Right lobe of liver (tissue), 6 donors: ENCODE results near the gene SPEF2. TPM values are rescaled to one million over a fixed set of nuclear protein-coding genes. Genes with fewer than 3 reads are reported as not detected.
A peak's percentile ranks its signal among the peaks of the same experiment; 100 is the strongest.

Experiments
- ATAC-seq, 4 donors: fragments of 200-7000 bp; cut with Tn5 transposase; one replicate each; pipeline ENCODE4 v1.9.1; 2020; ENCODE audit warnings: mild to moderate bottlenecking in 4 of 4, moderate library complexity in 4 of 4
- DNase-seq, 3 donors: peaks; one replicate each; pipeline ENCODE4 v3.0.0-alpha.2; 2020
- H3K27ac ChIP-seq, 3 donors: fragments of 200-600 bp; one replicate each; pipeline ENCODE4 v1.8.0; 2022
- H3K27me3 ChIP-seq, 2 donors: fragments of 200-600 bp; one replicate each; pipeline ENCODE4 v1.8.0; 2022
- H3K36me3 ChIP-seq, 4 donors: fragments of 200-600 bp; sonication (generic) in 1 of 4; one replicate each; pipeline versions ENCODE4 v1.5.1 to v1.8.0; 2017 to 2022; ENCODE audit warnings: control low read depth in 1 of 4
- H3K4me1 ChIP-seq, 4 donors: fragments of 200-600 bp; sonication (generic) in 1 of 4; one replicate each; pipeline versions ENCODE4 v1.5.1 to v1.8.0; 2017 to 2022; ENCODE audit warnings: control low read depth in 1 of 4
- H3K4me3 ChIP-seq, 3 donors: fragments of 200-600 bp; one replicate each; pipeline ENCODE4 v1.8.0; 2022
- H3K9me3 ChIP-seq, 4 donors: fragments of 200-600 bp; sonication (generic) in 1 of 4; one replicate each; pipeline versions ENCODE4 v1.5.1 to v1.8.0; 2017 to 2022; ENCODE audit warnings: control low read depth in 1 of 4
- POLR2A ChIP-seq: fragments of 450-650 bp; IDR thresholded peaks from one replicate; pipeline ENCODE4 v1.6.1; 2017; ENCODE audit warnings: antibody characterized with exemption, mild to moderate bottlenecking
- WGBS: methylation state at CpG from one replicate; pipeline ENCODE4 v1.1.6; 2018; ENCODE audit warnings: low coverage, low lambda C conversion rate; ENCODE audit not compliant: insufficient coverage; ENCODE audit errors: missing lambda C conversion rate; 5-methylcytosine and 5-hydroxymethylcytosine counted together
- intact Hi-C, 2 donors: fragments of 100-400 bp; cut with DNase I; formaldehyde crosslinking; loops; one replicate each; pipeline versions ENCODE4 v1.11.2 to v1.14.1; 2022
- total RNA-seq, 6 experiments: library from RNA; depleted of rRNA in 2 of 6; stranded (reverse); fragments of >200 nt in 2 of 6; fragmentation: NEBNext Ultra II Directional in 3 of 6; extraction: Animal tissue kit (Norgen Biotek cat#: 25700) in 3 of 6; gene quantifications; one replicate each; pipeline versions ENCODE4 v1.1.0 to v1.2.4, GENCODE V29; 2016 to 2023
- TF ChIP-seq, protein P1 (sequence below), 4 donors: fragments of 200-600 bp in 3 of 4; fragments of 450-650 bp in 1 of 4; IDR thresholded peaks; one replicate each; pipeline versions ENCODE4 v1.5.1 to v1.8.0; 2016 to 2022; ENCODE audit warnings: antibody characterized with exemption in 4 of 4, mild to moderate bottlenecking in 2 of 4
- donor health status: DM: no; HTN: yes; CAD: no.
- donor health status: DM: no; HTN: no; CAD: no.
- donor health status: DM: no; HTN: no; CAD: no.
- donor health status: DM: no; HTN: yes; CAD: no.
- donor health status: DM: no; HTN: yes; CAD: no.

SPEF2 gene
- total RNA-seq, 6 experiments from 2014 or later, result 0.74 to 3.3 (median 2.0) TPM

DNA sequence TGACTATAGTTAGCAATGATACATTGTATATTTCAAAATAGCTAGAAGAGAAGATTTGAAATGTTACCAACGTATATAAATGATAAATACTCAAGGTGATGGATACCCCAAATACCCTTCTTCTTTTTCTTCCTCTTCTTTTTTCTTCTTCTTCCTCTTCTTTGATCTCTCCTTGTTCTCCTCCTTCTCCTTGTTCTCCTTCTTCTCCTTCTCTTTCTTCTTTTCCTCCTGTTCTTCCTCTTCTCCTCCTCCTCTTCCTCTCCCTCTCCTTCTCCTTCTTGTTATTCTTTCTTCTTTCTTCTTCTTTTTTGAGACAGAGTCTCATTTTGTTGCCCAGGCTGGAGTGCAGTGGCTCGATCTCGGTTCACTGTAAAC lies 616 bp upstream of the SPEF2 start:
- DNase-seq (no peak), ATAC-seq (no peak)
- Histone ChIP-seq H3K27ac (no peak overlapping the region), H3K4me3 (peak overlapping the region; percentile 83 to 90 (median 86)), H3K27me3 (no peaks in the 10 kb centered on the region), H3K4me1 (peaks cover 0 to 6% (median 0%) of the 10 kb centered on the region in 4 donors), H3K36me3 (no peaks in the 10 kb centered on the region), H3K9me3 (no peaks in the 10 kb centered on the region)
- TF ChIP-seq, protein P1, sequence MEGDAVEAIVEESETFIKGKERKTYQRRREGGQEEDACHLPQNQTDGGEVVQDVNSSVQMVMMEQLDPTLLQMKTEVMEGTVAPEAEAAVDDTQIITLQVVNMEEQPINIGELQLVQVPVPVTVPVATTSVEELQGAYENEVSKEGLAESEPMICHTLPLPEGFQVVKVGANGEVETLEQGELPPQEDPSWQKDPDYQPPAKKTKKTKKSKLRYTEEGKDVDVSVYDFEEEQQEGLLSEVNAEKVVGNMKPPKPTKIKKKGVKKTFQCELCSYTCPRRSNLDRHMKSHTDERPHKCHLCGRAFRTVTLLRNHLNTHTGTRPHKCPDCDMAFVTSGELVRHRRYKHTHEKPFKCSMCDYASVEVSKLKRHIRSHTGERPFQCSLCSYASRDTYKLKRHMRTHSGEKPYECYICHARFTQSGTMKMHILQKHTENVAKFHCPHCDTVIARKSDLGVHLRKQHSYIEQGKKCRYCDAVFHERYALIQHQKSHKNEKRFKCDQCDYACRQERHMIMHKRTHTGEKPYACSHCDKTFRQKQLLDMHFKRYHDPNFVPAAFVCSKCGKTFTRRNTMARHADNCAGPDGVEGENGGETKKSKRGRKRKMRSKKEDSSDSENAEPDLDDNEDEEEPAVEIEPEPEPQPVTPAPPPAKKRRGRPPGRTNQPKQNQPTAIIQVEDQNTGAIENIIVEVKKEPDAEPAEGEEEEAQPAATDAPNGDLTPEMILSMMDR (IDR thresholded peaks at IDR 0.05), result no peak
- no peak for TF ChIP-seq POLR2A
- 54% methylated on average over 3 of the region's 3 CpGs for WGBS
- intact Hi-C loops, result no loop called here

DNA sequence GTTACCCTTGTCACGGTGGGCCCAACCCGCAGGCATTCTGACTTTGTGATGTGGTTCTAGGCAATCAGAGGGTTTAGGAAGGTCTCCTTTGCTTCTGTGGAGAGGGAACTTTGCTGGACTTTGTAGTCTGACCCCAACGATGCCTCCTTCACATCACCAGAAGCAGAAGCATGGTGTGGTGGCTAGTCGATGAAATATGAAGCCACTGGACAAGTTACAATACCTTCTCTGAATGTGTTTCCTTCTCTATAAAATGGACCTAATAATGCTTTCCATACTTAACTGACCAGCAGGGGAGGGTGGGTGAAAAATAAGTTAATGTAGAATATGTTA lies 607 bp downstream of the SPEF2 start:
- no peaks in the 10 kb centered on the region for H3K36me3 ChIP-seq
- 3% methylated on average over 4 of the region's 4 CpGs for WGBS
- H3K4me1 ChIP-seq, result peaks cover 0 to 6% (median 0%) of the 10 kb centered on the region in 4 donors
- H3K9me3 ChIP-seq, result no peaks in the 10 kb centered on the region
- no peak overlapping the region for H3K27ac ChIP-seq
- H3K4me3 ChIP-seq, result peak overlapping the region; percentile 83 to 90 (median 86)
- DNase-seq (no peak), ATAC-seq (peak in 2 of 4 donors; percentile 4 to 6)
- intact Hi-C loops, result no loop called here
- no peaks in the 10 kb centered on the region for H3K27me3 ChIP-seq
- TF ChIP-seq POLR2A, result no peak
- TF ChIP-seq, protein P1 (IDR thresholded peaks at IDR 0.05), result no peak

DNA sequence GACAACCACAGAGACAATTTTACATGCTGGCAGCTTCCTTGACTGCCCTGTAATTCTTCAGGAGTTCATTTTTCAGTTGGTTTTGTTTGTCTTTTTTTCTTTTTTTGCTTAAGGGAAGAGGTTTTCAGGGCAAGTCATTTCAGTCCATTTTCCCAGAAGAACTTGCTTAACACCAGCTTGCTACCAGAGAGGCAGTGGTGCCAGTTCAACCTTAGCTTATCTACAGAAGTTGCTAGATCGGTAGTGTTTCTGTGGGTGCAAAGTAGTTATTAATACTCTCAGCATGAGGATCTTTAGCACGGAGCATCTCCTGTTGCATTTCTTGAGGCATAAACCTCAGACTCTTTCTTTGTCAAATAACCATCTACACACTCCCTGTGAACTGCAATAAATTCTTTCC lies 1.1 kb downstream of the SPEF2 start:
- no peak overlapping the region for H3K27ac ChIP-seq
- WGBS, result 33% methylated on average over 1 of the region's 2 CpGs
- no peaks in the 10 kb centered on the region for H3K9me3 ChIP-seq

DNA sequence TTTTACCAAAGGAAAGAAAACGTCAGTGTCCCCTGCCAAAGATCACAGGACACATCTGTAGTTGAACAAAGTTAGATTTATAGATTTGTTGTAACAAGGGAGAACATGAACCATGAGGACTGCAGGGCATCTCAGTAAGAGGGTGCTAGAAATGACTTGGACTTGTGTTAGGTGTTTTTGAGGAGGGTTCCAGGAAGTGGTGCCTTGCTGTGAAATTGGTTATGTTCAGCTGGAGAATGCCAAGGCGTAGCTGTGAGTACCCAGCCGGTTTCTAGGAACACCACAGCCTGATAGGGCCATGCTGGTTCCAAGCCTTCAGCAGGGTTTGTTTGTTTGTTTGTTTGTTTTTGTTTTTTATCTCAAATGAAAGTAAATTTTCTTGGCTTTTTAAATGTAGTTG lies 5.3 kb downstream of the SPEF2 start:
- Histone ChIP-seq H3K4me1 (peaks cover 0 to 6% (median 0%) of the 10 kb centered on the region in 4 donors), H3K36me3 (no peaks in the 10 kb centered on the region), H3K27me3 (no peaks in the 10 kb centered on the region), H3K4me3 (no peak overlapping the region), H3K27ac (no peak overlapping the region), H3K9me3 (no peaks in the 10 kb centered on the region)
- WGBS, result 78% methylated on average over 2 of the region's 3 CpGs
- TF ChIP-seq POLR2A, result no peak
- TF ChIP-seq, protein P1 (IDR thresholded peaks at IDR 0.05), result no peak
- intact Hi-C loops, result no loop called here
- ATAC-seq, result no peak
- DNase-seq, result no peak

More for the DNA sequence above, 1.1 kb downstream of the SPEF2 start:
- Histone ChIP-seq H3K4me3 (no peak overlapping the region), H3K4me1 (peaks cover 0 to 6% (median 0%) of the 10 kb centered on the region in 4 donors), H3K36me3 (no peaks in the 10 kb centered on the region), H3K27me3 (no peaks in the 10 kb centered on the region)
- DNase-seq, result no peak
- ATAC-seq, result no peak
- TF ChIP-seq, protein P1 (IDR thresholded peaks at IDR 0.05), result no peak
- TF ChIP-seq POLR2A, result no peak
- intact Hi-C loops, result no loop called here

DNA sequence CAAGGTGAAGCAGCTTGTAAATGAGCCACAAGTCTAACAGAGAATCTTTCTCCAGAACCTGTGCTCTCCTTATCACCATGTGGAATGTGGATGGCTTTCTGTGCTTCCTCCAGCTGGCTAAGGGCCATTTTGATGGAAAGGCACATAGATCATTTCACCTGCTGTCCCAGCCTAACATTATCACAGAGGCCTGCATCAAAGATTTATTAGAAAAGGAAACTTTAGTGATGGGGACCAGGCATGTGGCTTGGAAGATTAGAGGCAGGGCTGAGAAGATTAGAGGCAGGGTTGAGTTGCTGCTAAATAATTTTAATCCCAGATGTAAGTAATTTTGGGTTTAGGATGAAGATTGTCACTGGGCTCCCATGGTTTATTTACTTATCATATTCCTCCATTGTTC lies 6.3 kb downstream of the SPEF2 start:
- TF ChIP-seq, protein P1 (IDR thresholded peaks at IDR 0.05), result no peak
- TF ChIP-seq POLR2A, result no peak

More for the DNA sequence above, 6.3 kb downstream of the SPEF2 start:
- H3K9me3 ChIP-seq, result no peaks in the 10 kb centered on the region
- no peak for ATAC-seq
- intact Hi-C loops, result no loop called here
- no peak overlapping the region for H3K4me3 ChIP-seq
- no peak for DNase-seq
- H3K27me3 ChIP-seq, result no peaks in the 10 kb centered on the region
- no peaks in the 10 kb centered on the region for H3K36me3 ChIP-seq
- no peaks in the 10 kb centered on the region for H3K4me1 ChIP-seq
- no peak overlapping the region for H3K27ac ChIP-seq
